SU-DHL-6 (cell line): ENCODE measurements around the gene ATG13.

Experiments used
- EZH2phosphoT487 ChIP-seq: fragments of 200-600 bp; sonication (generic), shearing (Covaris generic); conservative IDR thresholded peaks from 2 replicates; pipeline ENCODE4 v1.6.1; 2018; ENCODE audit warnings: mild to moderate bottlenecking, antibody characterized with exemption, low read length, moderate library complexity, mixed read lengths
- TF ChIP-seq, protein P1 (sequence below): fragments of 200-600 bp; sonication (generic); IDR thresholded peaks from one replicate; pipeline ENCODE4 v1.5.1; 2017; ENCODE audit warnings: antibody characterized with exemption, mild to moderate bottlenecking, low read length, moderate library complexity; ENCODE audit not compliant: insufficient read depth, poor library complexity, severe bottlenecking

DNA sequence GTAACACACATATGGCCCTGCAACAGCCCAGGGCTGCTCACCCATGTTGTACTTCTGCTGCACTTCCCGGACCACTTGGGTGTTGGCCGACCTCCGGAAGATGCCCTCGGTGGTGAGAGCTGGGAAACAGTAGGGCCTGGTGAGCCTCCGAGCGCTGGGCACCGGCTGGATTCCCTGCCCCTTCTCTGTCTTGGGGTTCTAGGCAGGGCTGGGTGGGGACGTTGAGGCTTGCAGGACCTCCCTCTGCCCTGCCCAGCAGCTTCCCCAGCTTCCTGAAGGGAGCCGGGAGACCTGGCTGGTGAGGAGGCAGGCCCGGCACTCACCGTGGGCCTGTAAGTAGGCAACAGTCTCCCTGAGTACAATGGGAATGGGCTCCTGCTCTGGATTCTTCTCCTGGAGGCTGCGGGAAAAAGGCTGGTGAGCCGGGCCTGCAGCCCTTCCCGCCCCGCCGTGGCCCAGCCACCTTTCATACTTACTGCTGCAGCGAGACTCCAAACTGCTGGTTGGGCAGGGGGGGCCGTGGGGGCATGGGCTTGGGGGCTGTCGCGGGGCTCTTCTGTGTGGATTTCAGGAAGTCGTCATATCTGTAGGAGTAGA is 62.9 kb downstream of the ATG13 start:
- TF ChIP-seq EZH2phosphoT487 = no peak
- TF ChIP-seq, protein P1, sequence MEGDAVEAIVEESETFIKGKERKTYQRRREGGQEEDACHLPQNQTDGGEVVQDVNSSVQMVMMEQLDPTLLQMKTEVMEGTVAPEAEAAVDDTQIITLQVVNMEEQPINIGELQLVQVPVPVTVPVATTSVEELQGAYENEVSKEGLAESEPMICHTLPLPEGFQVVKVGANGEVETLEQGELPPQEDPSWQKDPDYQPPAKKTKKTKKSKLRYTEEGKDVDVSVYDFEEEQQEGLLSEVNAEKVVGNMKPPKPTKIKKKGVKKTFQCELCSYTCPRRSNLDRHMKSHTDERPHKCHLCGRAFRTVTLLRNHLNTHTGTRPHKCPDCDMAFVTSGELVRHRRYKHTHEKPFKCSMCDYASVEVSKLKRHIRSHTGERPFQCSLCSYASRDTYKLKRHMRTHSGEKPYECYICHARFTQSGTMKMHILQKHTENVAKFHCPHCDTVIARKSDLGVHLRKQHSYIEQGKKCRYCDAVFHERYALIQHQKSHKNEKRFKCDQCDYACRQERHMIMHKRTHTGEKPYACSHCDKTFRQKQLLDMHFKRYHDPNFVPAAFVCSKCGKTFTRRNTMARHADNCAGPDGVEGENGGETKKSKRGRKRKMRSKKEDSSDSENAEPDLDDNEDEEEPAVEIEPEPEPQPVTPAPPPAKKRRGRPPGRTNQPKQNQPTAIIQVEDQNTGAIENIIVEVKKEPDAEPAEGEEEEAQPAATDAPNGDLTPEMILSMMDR = no peak
